GM21447 (cell line): ENCODE data around the gene GNAT1.
"Not testable (repeated sequence)": the region's sequence is repeated elsewhere in the genome, so short reads cannot be mapped to it uniquely, and the experiment has no call there.

ENCODE experiments used
- ATAC-seq: cut with Tn5 transposase; IDR thresholded peaks from one replicate; pipeline ENCODE4 v1.9.1; 2021; ENCODE audit not compliant: unreplicated experiment

The GNAT1 gene

GRCh38 chr3:50201573-50202315 lies 10.3 kb downstream of the GNAT1 start:
- ATAC-seq, result no peak

GRCh38 chr3:50202353-50203112 lies 11.1 kb downstream of the GNAT1 start:
- no peak for ATAC-seq

GRCh38 chr3:50203113-50203808 lies 11.9 kb downstream of the GNAT1 start:
- ATAC-seq, result no peak

GRCh38 chr3:50203809-50204803 lies 12.7 kb downstream of the GNAT1 start:
- no peak for ATAC-seq

- ATAC-seq, result no peak
Observed at GRCh38 chr3:50204804-50205412, 13.5 kb downstream of the GNAT1 start, which contains the start of gene SLC38A3. Gene SLC38A3, plus strand, starts transcription at chr3:50205271. Its CDS starts 8,929 bp downstream, at chr3:50214200.

- ATAC-seq, result no peak
Observed at GRCh38 chr3:50205413-50206276, 14.2 kb downstream of the GNAT1 start.

- ATAC-seq, result no peak
Observed at GRCh38 chr3:50207359-50208042, 16.1 kb downstream of the GNAT1 start.

GRCh38 chr3:50208677-50209344 lies 17.4 kb downstream of the GNAT1 start:
- no peak for ATAC-seq

GRCh38 chr3:50210176-50210509 lies 18.7 kb downstream of the GNAT1 start:
- ATAC-seq, result no peak

GRCh38 chr3:50210510-50211367 lies 19.3 kb downstream of the GNAT1 start:
- no peak for ATAC-seq

GRCh38 chr3:50211368-50211717 lies 19.9 kb downstream of the GNAT1 start:
- not testable (repeated sequence) for ATAC-seq

GRCh38 chr3:50211930-50212329 lies 20.5 kb downstream of the GNAT1 start:
- ATAC-seq, result no peak

- ATAC-seq, result no peak
Observed at GRCh38 chr3:50212502-50212901, 21.1 kb downstream of the GNAT1 start.

- ATAC-seq, result no peak
Observed at GRCh38 chr3:50212971-50213370, 21.6 kb downstream of the GNAT1 start.

GRCh38 chr3:50213373-50213772 lies 22.0 kb downstream of the GNAT1 start:
- ATAC-seq, result no peak

- ATAC-seq, result no peak
Observed at GRCh38 chr3:50214824-50215223, 23.4 kb downstream of the GNAT1 start.

GRCh38 chr3:50215529-50215928 lies 24.1 kb downstream of the GNAT1 start:
- ATAC-seq, result no peak
